A549 treated with Hydrocortisone at 1 μM for 4 hours (cell line): Measurements from ENCODE around the gene SLC6A4. TPM values are rescaled to one million over a fixed set of nuclear protein-coding genes. Genes with fewer than 3 reads are reported as not detected.

Experiments
- total RNA-seq: library from RNA; stranded (reverse); fragments of 200-300 nt; extraction: Qiagen RNA extraction; gene quantifications from 5 replicates; pipeline ENCODE4 v1.2.3, GENCODE V29; 2022

Gene SLC6A4
- 0.05 to 0.14 TPM (median 0.07 TPM) in 4 of 5 replicates, not detected in the other for total RNA-seq

DNA sequence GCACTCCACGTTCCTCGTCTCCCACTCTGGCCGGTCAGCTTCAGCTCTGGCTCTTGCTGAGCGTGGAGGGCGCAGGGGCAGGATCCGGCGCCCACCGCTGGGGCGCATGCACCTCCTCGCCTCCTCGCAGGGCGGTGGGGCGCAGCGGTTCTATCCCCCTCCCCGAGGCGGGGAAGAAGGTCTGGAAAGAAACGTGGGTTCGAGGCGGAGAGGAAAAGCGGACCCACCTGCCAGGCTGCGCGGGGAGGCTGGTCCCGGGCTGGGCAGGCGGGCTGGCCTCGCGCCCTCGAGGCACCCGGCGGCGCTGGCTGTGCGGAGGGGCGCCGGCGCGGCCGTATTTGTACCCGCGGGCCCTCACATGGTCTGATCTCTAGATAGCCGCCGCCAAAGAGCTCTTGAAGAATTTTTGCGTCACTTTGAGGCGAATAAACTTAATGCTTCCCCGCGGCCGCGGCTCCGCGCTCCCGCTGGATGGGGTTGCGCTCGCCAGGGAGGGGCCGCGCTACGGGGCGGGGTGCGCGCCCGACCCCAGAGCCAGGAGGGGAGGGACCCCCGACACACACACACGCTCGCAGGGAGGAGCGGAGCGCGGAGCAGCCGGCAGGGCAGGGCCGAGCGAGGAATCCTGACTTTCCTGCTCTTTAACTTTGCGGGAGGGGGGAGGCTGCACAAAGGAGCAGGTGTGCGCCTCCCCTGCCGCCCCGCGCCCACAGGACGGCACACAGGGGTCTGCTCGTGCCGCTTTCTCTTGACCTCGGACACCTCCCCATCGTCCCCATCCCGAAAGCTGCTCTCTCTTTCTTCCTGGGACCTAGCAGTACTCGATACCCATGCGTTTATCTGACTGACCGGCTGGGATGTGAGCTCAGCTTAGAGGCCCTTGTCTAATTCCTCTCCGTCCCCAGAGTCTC is at the start of gene SLC6A4:
Gene SLC6A4 (minus strand): TSS at position 312 of the 911 bp plus-strand sequence. CDS start 13,739 bp downstream, outside the sequence.

Other genes with a start within 250 kb of the SLC6A4 start
- gene NSRP1, start 118.9 kb downstream of the SLC6A4 start, total RNA-seq = 26.3 to 39.3 TPM (median 28.1 TPM) in 5 replicates
- gene BLMH, start 56.2 kb upstream of the SLC6A4 start, total RNA-seq = 39.8 to 52.8 TPM (median 43.6 TPM) in 5 replicates
- gene TMIGD1, start 98.4 kb upstream of the SLC6A4 start, total RNA-seq = not detected in 5 replicates
- gene CPD, start 143.2 kb upstream of the SLC6A4 start, total RNA-seq = 23.3 to 37.6 TPM (median 29.2 TPM) in 5 replicates
- gene GOSR1, start 241.7 kb upstream of the SLC6A4 start, total RNA-seq = 33.4 to 55.1 TPM (median 35.6 TPM) in 5 replicates